ENCODE measurements around the gene RAPGEF6. TPM values are rescaled to one million over a fixed set of nuclear protein-coding genes. Genes with fewer than 3 reads are reported as not detected.
"Not testable (repeated sequence)": the region's sequence is repeated elsewhere in the genome, so short reads cannot be mapped to it uniquely, and the experiment has no call there.

Gene RAPGEF6, protein sequence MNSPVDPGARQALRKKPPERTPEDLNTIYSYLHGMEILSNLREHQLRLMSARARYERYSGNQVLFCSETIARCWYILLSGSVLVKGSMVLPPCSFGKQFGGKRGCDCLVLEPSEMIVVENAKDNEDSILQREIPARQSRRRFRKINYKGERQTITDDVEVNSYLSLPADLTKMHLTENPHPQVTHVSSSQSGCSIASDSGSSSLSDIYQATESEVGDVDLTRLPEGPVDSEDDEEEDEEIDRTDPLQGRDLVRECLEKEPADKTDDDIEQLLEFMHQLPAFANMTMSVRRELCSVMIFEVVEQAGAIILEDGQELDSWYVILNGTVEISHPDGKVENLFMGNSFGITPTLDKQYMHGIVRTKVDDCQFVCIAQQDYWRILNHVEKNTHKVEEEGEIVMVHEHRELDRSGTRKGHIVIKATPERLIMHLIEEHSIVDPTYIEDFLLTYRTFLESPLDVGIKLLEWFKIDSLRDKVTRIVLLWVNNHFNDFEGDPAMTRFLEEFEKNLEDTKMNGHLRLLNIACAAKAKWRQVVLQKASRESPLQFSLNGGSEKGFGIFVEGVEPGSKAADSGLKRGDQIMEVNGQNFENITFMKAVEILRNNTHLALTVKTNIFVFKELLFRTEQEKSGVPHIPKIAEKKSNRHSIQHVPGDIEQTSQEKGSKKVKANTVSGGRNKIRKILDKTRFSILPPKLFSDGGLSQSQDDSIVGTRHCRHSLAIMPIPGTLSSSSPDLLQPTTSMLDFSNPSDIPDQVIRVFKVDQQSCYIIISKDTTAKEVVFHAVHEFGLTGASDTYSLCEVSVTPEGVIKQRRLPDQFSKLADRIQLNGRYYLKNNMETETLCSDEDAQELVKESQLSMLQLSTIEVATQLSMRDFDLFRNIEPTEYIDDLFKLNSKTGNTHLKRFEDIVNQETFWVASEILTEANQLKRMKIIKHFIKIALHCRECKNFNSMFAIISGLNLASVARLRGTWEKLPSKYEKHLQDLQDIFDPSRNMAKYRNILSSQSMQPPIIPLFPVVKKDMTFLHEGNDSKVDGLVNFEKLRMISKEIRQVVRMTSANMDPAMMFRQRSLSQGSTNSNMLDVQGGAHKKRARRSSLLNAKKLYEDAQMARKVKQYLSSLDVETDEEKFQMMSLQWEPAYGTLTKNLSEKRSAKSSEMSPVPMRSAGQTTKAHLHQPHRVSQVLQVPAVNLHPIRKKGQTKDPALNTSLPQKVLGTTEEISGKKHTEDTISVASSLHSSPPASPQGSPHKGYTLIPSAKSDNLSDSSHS (N-terminal part only)
- total RNA-seq: 48.4 TPM

- DNase-seq (ENCODE audit: low spot score): peak; percentile 99
- intact Hi-C loops (cut with DNase I): no loop called here
- ATAC-seq: peak; percentile 99
These were observed at the start of gene RAPGEF6 for GRCh38 chr5:131634996-131635683. Gene RAPGEF6, minus strand, starts transcription at chr5:131635229. Its CDS starts 199 bp downstream, at chr5:131635030.

- ATAC-seq (no peak), DNase-seq (ENCODE audit: low spot score) (no peak)
- intact Hi-C loops (cut with DNase I): no loop called here
These were observed 49.6 kb upstream of the RAPGEF6 start for GRCh38 chr5:131684595-131684994.

GRCh38 chr5:131684051-131684450 lies 49.0 kb upstream of the RAPGEF6 start:
- intact Hi-C loops (cut with DNase I): no loop called here
- no peak for ATAC-seq
- DNase-seq (ENCODE audit: low spot score): no peak

GRCh38 chr5:131682826-131683225 lies 47.8 kb upstream of the RAPGEF6 start:
- ATAC-seq: no peak
- no peak for DNase-seq (ENCODE audit: low spot score)
- intact Hi-C loops (cut with DNase I): no loop called here

GRCh38 chr5:131682175-131682574 lies 47.1 kb upstream of the RAPGEF6 start:
- no peak for ATAC-seq
- no peak for DNase-seq (ENCODE audit: low spot score)
- intact Hi-C loops (cut with DNase I): no loop called here

DNA sequence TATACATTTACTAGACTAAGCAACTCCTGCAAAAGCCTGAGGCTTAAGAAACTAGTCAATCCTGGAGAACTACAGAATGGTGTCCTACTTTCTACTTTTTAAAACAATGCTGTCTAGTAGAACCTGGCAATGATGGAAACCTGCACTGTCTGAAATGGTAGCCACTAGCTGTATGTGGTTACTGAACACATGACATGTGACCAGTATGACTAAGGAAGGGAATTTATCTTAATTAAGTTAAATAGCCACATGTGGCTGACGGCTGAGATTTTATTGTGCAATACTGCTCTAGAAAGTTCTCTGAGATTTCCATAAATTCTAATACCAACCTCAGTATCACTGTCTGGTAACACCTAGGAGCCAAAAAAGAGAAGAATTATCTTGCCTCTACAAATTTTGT lies 44.9 kb upstream of the RAPGEF6 start:
- DNase-seq (ENCODE audit: low spot score) (no peak), ATAC-seq (peak; percentile 55)
- intact Hi-C loops (cut with DNase I): no loop called here

DNA sequence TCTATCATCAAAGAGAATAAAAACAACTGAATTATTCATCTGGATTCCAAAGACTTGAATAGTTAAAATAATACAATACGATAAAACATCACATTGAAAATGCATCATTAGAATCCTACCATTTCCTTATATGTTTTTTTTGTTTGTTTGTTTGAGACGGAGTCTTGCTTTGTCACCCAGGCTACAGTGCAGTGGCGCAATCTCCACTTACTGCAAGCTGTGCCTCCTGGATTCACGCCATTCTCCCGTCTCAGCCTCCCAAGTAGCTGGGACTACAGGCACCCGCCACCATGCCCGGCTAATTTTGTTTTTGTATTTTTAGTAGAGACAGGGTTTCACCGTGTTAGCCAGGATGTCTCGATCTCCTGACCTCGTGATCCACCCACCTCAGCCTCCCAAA lies 43.2 kb upstream of the RAPGEF6 start:
- intact Hi-C loops (cut with DNase I); ATAC-seq; DNase-seq (ENCODE audit: low spot score): not testable (repeated sequence)

GRCh38 chr5:131677115-131677514 lies 42.1 kb upstream of the RAPGEF6 start:
- intact Hi-C loops (cut with DNase I): no loop called here
- DNase-seq (ENCODE audit: low spot score) (no peak), ATAC-seq (no peak)

DNA sequence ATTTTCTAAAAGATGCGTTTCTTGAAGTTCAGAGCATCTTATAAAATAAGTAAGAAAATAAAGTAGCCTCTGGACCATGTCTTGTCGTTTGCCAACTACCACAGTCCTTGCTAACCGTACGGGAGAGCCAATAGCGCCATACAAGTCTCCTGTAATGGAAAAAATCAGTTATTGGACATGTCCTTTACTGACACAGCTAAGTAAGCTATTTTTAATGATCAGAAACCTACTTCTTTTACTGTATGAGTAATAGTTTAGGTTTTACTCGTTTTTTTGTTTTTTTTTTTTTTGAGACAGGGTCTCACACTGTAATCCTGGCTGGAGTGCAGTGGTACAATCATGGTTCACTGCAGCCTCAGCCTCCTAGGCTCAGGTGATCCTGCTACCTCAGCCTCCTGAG lies 37.7 kb upstream of the RAPGEF6 start:
- ATAC-seq: peak; percentile 48
- intact Hi-C loops (cut with DNase I): no loop called here
- no peak for DNase-seq (ENCODE audit: low spot score)

DNA sequence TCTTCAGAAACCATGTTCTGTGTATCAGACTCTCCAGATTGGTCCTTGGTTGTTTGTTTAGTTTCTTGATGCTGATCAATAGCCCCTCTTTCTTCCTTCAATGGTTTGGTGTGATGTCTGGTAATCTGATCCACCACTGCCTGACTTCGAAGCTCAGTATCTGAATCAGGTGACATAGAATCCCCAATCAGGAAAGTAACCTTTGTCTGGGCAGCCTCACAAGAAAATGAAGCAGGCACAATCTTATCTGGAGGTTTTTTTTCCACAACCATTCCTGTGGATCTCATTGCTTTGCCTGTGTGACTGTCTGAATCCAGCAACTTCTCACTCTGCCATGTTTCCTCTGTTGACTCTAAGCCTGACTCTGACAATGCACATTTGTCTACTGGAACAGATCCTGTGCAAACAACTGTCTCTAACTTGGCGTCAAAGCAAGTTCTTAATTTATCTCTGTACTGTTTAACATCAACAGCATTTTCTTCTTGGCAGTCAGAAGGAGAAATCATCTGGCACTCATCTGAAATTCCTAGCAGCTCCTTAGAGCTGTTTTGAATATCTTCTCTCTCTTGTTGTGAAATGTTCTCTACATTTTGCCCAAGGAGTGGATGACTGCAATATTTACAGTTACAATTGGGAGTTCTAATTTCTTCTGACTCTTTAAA lies 37.1 kb upstream of the RAPGEF6 start:
- intact Hi-C loops (cut with DNase I): no loop called here
- DNase-seq (ENCODE audit: low spot score) (no peak), ATAC-seq (peak; percentile 95)

DNA sequence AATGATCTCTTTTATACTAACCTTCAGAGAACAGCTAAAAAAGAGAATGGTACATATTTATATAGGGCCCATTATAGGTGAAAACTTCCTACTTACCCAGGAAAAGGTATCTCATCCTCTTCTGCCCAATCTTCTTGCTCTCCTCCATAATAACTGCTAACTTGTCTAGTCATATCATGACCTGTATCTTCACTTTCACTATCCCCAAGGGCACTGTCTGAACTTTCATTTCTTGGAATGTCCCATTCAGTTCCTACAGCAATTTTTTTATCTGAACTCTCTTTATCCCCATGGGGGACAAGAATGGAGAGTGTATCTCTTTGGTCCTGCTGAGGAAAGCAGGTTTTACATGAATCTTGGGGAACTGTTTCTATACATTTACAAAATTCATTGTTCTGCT lies 36.4 kb upstream of the RAPGEF6 start:
- DNase-seq (ENCODE audit: low spot score) (no peak), ATAC-seq (peak; percentile 80)
- intact Hi-C loops (cut with DNase I): no loop called here

- intact Hi-C loops (cut with DNase I): no loop called here
- ATAC-seq: no peak
- no peak for DNase-seq (ENCODE audit: low spot score)
These were observed 29.9 kb upstream of the RAPGEF6 start for GRCh38 chr5:131664929-131665328.

- ATAC-seq (no peak), DNase-seq (ENCODE audit: low spot score) (no peak)
- intact Hi-C loops (cut with DNase I): no loop called here
These were observed 26.9 kb upstream of the RAPGEF6 start for GRCh38 chr5:131661933-131662332.

- DNase-seq (ENCODE audit: low spot score): no peak
- intact Hi-C loops (cut with DNase I): no loop called here
- ATAC-seq: no peak
These were observed 24.8 kb upstream of the RAPGEF6 start for GRCh38 chr5:131659841-131660240.

- intact Hi-C loops (cut with DNase I): no loop called here
- DNase-seq (ENCODE audit: low spot score) (no peak), ATAC-seq (no peak)
These were observed 24.3 kb upstream of the RAPGEF6 start for GRCh38 chr5:131659290-131659689.

GRCh38 chr5:131654776-131655175 lies 19.7 kb upstream of the RAPGEF6 start:
- ATAC-seq (no peak), DNase-seq (ENCODE audit: low spot score) (no peak)
- intact Hi-C loops (cut with DNase I): no loop called here

DNA sequence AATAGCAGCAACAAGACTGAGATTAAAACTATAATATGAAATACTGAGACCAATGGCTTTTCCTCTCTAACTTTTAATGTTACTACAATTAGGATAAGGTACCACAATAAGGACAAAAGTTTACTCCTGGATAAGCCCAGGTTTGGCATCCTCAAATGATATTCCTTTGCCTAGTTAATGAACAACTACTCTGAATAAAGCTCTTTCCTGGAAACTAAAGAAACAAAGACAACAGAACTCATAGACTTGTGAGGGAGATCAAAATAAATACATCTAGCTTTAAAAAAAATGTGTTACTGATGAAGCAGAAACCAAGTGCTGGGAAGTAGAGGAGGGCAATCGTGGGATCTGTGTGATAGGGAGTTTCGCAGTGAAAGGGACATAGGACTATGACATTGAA lies 19.3 kb upstream of the RAPGEF6 start:
- intact Hi-C loops (cut with DNase I): no loop called here
- no peak for DNase-seq (ENCODE audit: low spot score)
- ATAC-seq: no peak

- intact Hi-C loops (cut with DNase I): no loop called here
- ATAC-seq: no peak
- DNase-seq (ENCODE audit: low spot score): no peak
These were observed 14.1 kb upstream of the RAPGEF6 start for GRCh38 chr5:131649161-131649560.
